Stromal cell of bone marrow (primary cell): ENCODE measurements around the gene LGMN.
"Not testable (repeated sequence)": the region's sequence is repeated elsewhere in the genome, so short reads cannot be mapped to it uniquely, and the experiment has no call there.

Source experiments
- DNase-seq: peaks from one replicate; pipeline ENCODE4 v3.0.0-alpha.2; 2012; ENCODE audit warnings: low read depth

The LGMN gene

GRCh38 chr14:92760524-92760805, 12.0 kb upstream of the LGMN start:
- no peak for DNase-seq

- no peak for DNase-seq
Measured at GRCh38 chr14:92759679-92760523, 11.5 kb upstream of the LGMN start.

- DNase-seq = no peak
Measured at GRCh38 chr14:92759300-92759678, 10.9 kb upstream of the LGMN start.

- no peak for DNase-seq
Measured at GRCh38 chr14:92756446-92756845, 8.0 kb upstream of the LGMN start.

- peak; percentile 36 for DNase-seq
Measured at GRCh38 chr14:92755495-92755894, 7.1 kb upstream of the LGMN start.

- DNase-seq = no peak
Measured at GRCh38 chr14:92754966-92755365, 6.5 kb upstream of the LGMN start.

- no peak for DNase-seq
Measured at GRCh38 chr14:92753250-92753649, 4.8 kb upstream of the LGMN start.

- DNase-seq = no peak
Measured at GRCh38 chr14:92751819-92752218, 3.4 kb upstream of the LGMN start.

GRCh38 chr14:92750994-92751400, 2.6 kb upstream of the LGMN start:
- no peak for DNase-seq

GRCh38 chr14:92750222-92750728, 1.8 kb upstream of the LGMN start:
- DNase-seq = not testable (repeated sequence)

GRCh38 chr14:92747701-92748258, 647 bp downstream of the LGMN start:
- DNase-seq = no peak

GRCh38 chr14:92744198-92744597, 4.2 kb downstream of the LGMN start:
- no peak for DNase-seq

- DNase-seq = no peak
Measured at GRCh38 chr14:92740440-92740839, 8.0 kb downstream of the LGMN start.

GRCh38 chr14:92737619-92738188, 10.7 kb downstream of the LGMN start:
- no peak for DNase-seq

GRCh38 chr14:92737206-92737605, 11.2 kb downstream of the LGMN start:
- no peak for DNase-seq

GRCh38 chr14:92735344-92735743, 13.1 kb downstream of the LGMN start:
- DNase-seq = no peak

- no peak for DNase-seq
Measured at GRCh38 chr14:92734618-92735017, 13.8 kb downstream of the LGMN start.

- no peak for DNase-seq
Measured at GRCh38 chr14:92733007-92733406, 15.4 kb downstream of the LGMN start.

GRCh38 chr14:92731622-92732115, 16.8 kb downstream of the LGMN start:
- no peak for DNase-seq

GRCh38 chr14:92729634-92730358, 18.6 kb downstream of the LGMN start:
- peak; percentile 58 for DNase-seq

- DNase-seq = no peak
Measured at GRCh38 chr14:92728759-92729364, 19.6 kb downstream of the LGMN start.

GRCh38 chr14:92726933-92727262, 21.5 kb downstream of the LGMN start:
- no peak for DNase-seq
